Epithelial cell of proximal tubule (primary cell): ENCODE results near the gene SNX2. TPM values are rescaled to one million over a fixed set of nuclear protein-coding genes. Genes with fewer than 3 reads are reported as not detected.
"Not testable (repeated sequence)": the region's sequence is repeated elsewhere in the genome, so short reads cannot be mapped to it uniquely, and the experiment has no call there.

Source experiments
- DNase-seq: peaks from one replicate; pipeline ENCODE4 v3.0.0-alpha.2; 2011; ENCODE audit warnings: low read depth
- H3K4me3 ChIP-seq: 2 replicates; pipeline ENCODE4 v1.5.1; 2011; ENCODE audit warnings: low read depth, mild to moderate bottlenecking, low read length
- total RNA-seq: library from RNA; depleted of rRNA; stranded (reverse); fragments of >200 nt; gene quantifications from 2 replicates; pipeline ENCODE4 v1.2.3, GENCODE V29; 2015
- TF ChIP-seq, protein P1 (sequence below): conservative IDR thresholded peaks from 2 replicates; pipeline ENCODE4 v1.5.1; 2012; ENCODE audit warnings: low read depth, mild to moderate bottlenecking, low read length

Gene SNX2
- total RNA-seq, 1 donor from 2014 or later = 34.0 TPM

DNA sequence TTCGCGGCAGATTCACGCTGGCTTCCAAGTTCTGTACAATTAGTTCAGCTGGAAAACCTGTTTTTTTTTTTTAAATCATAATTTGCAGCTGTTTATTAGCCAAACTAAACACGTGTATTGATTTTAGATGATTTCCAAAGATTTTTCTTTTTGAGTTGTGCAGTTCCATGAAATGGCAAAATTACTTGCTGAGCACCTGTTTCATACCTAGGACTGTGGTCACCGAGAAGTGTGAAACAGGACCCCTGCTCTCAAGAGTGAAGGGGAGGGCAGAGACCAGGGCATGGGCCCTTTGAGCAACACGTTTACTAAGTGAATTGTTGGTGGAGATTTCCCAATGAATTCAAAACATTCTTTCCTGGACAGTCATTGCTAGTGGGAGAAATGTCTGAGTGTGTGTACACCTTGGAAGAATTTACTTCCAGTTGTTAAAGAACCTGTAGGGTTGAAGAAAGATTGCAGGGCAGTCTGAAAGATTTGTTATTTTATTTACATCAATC, 71.2 kb downstream of the SNX2 start:
- peak overlapping the region; percentile 80 for H3K4me3 ChIP-seq
- DNase-seq = peak; percentile 82
- TF ChIP-seq, protein P1, sequence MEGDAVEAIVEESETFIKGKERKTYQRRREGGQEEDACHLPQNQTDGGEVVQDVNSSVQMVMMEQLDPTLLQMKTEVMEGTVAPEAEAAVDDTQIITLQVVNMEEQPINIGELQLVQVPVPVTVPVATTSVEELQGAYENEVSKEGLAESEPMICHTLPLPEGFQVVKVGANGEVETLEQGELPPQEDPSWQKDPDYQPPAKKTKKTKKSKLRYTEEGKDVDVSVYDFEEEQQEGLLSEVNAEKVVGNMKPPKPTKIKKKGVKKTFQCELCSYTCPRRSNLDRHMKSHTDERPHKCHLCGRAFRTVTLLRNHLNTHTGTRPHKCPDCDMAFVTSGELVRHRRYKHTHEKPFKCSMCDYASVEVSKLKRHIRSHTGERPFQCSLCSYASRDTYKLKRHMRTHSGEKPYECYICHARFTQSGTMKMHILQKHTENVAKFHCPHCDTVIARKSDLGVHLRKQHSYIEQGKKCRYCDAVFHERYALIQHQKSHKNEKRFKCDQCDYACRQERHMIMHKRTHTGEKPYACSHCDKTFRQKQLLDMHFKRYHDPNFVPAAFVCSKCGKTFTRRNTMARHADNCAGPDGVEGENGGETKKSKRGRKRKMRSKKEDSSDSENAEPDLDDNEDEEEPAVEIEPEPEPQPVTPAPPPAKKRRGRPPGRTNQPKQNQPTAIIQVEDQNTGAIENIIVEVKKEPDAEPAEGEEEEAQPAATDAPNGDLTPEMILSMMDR = no peak

DNA sequence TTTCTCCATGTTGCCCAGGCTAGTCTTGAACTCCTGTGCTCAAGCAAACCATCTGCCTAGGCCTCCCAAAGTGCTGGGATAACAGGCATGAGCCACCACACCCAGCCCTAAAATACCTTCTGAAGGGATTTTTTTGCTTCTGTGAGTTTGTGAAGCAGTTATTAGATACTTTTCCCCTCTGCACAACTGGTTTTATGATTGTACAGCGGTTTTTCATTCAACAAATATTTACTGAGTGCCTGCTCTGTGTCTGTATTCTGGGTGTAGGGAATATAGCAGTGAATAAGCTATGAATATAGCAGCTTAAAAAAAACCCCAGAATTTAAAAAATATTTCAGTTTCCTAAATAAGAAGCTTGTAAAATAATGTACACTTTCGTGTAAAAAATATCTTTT, 72.8 kb downstream of the SNX2 start:
- DNase-seq = no peak
- TF ChIP-seq, protein P1 = no peak
- no peak overlapping the region for H3K4me3 ChIP-seq

- no peak overlapping the region for H3K4me3 ChIP-seq
- TF ChIP-seq, protein P1 = no peak
- no peak for DNase-seq
These were observed 74.9 kb downstream of the SNX2 start for GRCh38 chr5:122849771-122850170.

- not testable (repeated sequence) for DNase-seq, H3K4me3 ChIP-seq
These were observed 82.7 kb downstream of the SNX2 start for GRCh38 chr5:122857538-122857937.

GRCh38 chr5:122858451-122858850, 83.6 kb downstream of the SNX2 start:
- no peak for DNase-seq
- H3K4me3 ChIP-seq = no peak overlapping the region
- TF ChIP-seq, protein P1 = no peak

DNA sequence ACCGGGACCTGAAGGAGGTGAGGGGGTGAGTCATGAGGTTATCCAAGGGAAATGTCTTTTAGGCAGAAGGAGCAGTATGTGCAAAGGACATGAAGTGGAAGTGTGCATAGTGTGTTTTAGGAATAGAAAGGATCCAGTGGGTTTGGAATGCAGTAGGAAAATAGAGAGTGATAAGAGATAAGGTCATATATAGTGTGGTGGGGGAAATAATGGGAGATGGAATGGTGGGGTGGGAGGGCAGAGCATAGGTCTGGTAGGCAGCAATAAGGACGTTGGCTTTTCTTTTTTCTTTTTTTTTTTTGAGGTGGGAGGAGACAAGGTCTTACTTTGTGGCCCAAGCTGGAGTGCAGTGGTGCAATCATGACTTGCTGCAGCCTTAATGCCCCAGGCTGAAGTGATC, 88.4 kb downstream of the SNX2 start:
- H3K4me3 ChIP-seq = no peak overlapping the region
- TF ChIP-seq, protein P1 = no peak
- no peak for DNase-seq

- DNase-seq = no peak
- TF ChIP-seq, protein P1 = no peak
- H3K4me3 ChIP-seq = no peak overlapping the region
These were observed 88.8 kb downstream of the SNX2 start for GRCh38 chr5:122863721-122864120.
